ENCODE measurements around the gene GZMM.

GRCh38 chr19:548886-549830 lies 5.3 kb downstream of the GZMM start:
- no peak for TF ChIP-seq CTCF (IDR thresholded peaks at IDR 0.05)
- TF ChIP-seq POLR2A (IDR thresholded peaks at IDR 0.05) = no peak
- no peak for TF ChIP-seq EP300 (IDR thresholded peaks at IDR 0.05)
